HUES64 (cell line): ENCODE results near the gene GPR179.
"Not testable (repeated sequence)": the region's sequence is repeated elsewhere in the genome, so short reads cannot be mapped to it uniquely, and the experiment has no call there.

Experiments used
- H3K27ac ChIP-seq: 2 replicates; pipeline ENCODE4 v1.7.0; 2013; ENCODE audit warnings: low read depth, low read length, inconsistent platforms
- H3K27me3 ChIP-seq: 2 replicates; pipeline ENCODE4 v1.6.1; 2013; ENCODE audit warnings: mild to moderate bottlenecking, low read length; ENCODE audit not compliant: insufficient read depth
- H3K36me3 ChIP-seq: 2 replicates; pipeline ENCODE4 v1.6.1; 2013; ENCODE audit warnings: mild to moderate bottlenecking, low read length; ENCODE audit not compliant: insufficient read depth
- H3K4me1 ChIP-seq: 2 replicates; pipeline ENCODE4 v1.6.1; 2013; ENCODE audit warnings: mild to moderate bottlenecking, low read length, moderate library complexity; ENCODE audit not compliant: insufficient read depth
- H3K4me3 ChIP-seq: 2 replicates; pipeline ENCODE4 v1.5.1; 2013; ENCODE audit warnings: mild to moderate bottlenecking, low read length, moderate library complexity
- H3K9ac ChIP-seq: 2 replicates; pipeline ENCODE4 v1.6.1; 2013; ENCODE audit warnings: mild to moderate bottlenecking, low read depth, low read length
- H3K9me3 ChIP-seq: 2 replicates; pipeline ENCODE4 v1.6.1; 2013; ENCODE audit warnings: low read depth, low read length; ENCODE audit not compliant: insufficient read depth
- WGBS: fragments of 150-250, 120-280 bp; methylation state at CpG from one replicate; pipeline ENCODE4 v1.1.7; 2013; ENCODE audit warnings: missing lambda C conversion rate; 5-methylcytosine and 5-hydroxymethylcytosine counted together

The GPR179 gene

DNA sequence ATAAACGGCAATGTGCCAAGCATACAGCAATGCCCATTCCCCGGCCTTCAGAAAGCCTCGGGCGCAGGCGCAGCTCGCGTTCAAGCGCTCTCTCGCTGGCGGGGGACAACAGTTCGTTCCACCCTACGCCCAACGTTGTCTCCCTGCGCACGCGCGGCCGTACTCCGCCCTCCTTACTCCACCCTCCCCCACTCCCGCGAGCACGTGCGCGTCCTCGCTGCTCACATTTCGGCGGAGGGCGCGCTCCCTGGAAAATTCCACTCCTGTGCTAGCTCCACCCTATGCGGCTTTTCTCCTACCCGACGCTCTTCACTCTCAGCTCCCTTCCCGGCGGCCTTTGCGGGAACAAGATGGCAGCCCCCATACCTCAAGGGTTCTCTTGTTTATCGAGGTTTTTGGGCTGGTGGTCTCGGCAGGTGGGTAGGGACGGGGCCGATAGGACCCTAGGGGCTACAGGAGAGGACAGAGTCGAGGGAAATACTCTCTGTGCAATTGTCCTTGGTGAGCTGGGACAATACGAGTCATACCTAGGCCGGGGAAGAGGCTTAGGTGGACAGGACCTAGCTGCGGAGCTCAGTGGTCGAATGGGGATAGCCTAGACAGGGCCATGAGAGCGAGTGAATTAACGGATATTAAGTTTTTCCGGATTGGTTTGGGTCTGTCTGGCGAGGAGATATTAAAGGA is 46.8 kb downstream of the GPR179 start, which contains the start of gene MRPL45:
Gene MRPL45, plus strand, starts transcription at position 335 of the 684 bp plus-strand sequence. Its CDS starts 16 bp downstream, at position 351.
- under 1% methylated on average over 48 of the region's 48 CpGs for WGBS
- H3K27ac ChIP-seq = peak within 1 kb of the TSS; percentile 85
- not testable (repeated sequence) for H3K4me1 ChIP-seq, H3K36me3 ChIP-seq, H3K27me3 ChIP-seq, H3K9me3 ChIP-seq
- peak within 1 kb of the TSS; percentile 87 for H3K4me3 ChIP-seq
- H3K9ac ChIP-seq = peak within 1 kb of the TSS; percentile 97

DNA sequence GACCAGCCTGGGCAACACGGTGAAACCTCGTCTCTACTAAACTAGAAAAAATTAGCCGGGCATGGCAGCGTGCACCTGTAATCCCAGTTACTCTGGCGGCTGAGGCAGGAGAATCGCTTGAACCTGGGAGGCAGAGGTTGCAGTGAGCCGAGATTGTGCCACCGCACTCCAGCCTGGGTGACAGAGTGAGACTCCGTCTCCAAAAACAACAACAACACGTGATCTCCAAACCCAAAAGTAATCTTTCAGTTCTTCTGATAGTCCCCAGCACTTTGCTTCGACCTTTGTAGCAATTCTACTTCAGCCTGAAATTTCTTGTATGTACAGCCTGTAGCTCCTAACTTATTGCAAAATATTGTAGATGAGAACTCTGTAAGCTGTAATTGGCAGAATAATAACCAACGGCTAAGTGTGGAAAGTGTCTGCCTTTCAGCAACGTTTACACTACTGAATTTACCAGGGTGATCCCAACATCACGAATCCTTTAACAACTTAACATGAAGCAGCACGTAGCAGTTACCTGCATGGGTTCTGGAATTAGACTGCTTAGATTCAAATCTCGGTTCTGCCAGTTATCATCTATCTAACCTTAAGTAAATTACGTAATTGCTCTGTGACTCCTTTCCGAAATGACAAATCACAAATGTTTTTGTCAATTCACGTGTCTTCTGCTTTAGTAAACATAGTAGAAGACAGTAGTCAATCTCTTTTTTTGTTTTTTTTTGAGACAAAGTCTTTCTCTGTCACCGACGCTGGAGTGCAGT is 48.0 kb downstream of the GPR179 start:
- 93% methylated on average over 18 of the region's 21 CpGs for WGBS
- not testable (repeated sequence) for H3K9me3 ChIP-seq, H3K27me3 ChIP-seq, H3K9ac ChIP-seq, H3K4me1 ChIP-seq, H3K36me3 ChIP-seq, H3K4me3 ChIP-seq, H3K27ac ChIP-seq

DNA sequence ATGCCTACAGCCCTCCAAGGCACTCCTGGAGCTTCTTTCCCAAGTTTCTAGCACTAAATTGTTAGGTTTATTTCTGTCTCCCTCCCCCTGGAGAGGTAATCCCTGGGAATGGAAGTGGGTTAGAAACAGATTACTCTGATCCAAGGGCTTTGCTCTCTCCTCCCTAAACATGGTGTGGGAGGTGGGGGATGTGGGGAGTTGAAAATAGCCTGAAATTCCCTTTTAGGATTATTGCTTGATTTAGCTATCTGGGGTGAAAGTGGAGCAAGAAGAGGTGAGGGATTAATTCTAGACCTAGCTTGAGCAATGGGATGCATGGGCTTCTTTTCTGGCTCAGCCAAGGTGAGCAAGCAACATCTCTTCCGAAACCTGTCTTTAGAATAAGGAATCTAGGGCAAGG is 54.0 kb downstream of the GPR179 start:
- H3K9ac ChIP-seq, H3K27ac ChIP-seq, H3K27me3 ChIP-seq, H3K36me3 ChIP-seq, H3K4me1 ChIP-seq, H3K9me3 ChIP-seq, H3K4me3 ChIP-seq: not testable (repeated sequence)
- WGBS = 100% methylated on average over 1 of the region's 1 CpG

DNA sequence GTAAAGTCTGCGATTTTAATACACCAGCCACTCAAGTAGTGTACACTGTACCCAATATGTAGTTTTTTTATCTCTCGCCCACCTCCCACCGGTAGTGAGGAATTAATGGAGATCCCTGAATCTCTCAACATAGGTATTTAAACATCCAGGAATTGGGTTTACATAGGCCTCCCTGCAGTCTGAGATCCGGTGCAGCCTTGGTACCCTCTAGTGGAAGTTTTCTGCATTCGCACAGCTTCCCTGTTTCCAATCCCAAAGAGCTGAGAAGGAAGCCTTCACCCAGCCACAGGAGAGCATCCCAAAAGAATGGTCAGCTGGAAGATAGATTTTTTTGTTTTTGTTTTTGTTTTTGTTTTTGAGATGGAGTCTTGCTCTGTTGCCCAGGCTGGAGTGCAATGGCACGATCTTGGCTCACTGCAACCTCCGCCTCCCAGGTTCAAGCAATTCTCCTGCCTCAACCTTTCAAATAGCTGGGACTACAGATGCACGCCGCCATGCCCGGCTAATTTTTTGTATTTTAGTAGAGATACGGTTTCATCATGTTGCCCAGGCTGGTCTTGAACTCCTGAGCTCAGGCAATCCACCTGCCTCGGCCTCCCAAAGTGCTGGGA is 55.4 kb downstream of the GPR179 start:
- not testable (repeated sequence) for H3K9me3 ChIP-seq, H3K36me3 ChIP-seq, H3K4me3 ChIP-seq, H3K4me1 ChIP-seq, H3K27me3 ChIP-seq, H3K27ac ChIP-seq, H3K9ac ChIP-seq
- 88% methylated on average over 5 of the region's 12 CpGs for WGBS

DNA sequence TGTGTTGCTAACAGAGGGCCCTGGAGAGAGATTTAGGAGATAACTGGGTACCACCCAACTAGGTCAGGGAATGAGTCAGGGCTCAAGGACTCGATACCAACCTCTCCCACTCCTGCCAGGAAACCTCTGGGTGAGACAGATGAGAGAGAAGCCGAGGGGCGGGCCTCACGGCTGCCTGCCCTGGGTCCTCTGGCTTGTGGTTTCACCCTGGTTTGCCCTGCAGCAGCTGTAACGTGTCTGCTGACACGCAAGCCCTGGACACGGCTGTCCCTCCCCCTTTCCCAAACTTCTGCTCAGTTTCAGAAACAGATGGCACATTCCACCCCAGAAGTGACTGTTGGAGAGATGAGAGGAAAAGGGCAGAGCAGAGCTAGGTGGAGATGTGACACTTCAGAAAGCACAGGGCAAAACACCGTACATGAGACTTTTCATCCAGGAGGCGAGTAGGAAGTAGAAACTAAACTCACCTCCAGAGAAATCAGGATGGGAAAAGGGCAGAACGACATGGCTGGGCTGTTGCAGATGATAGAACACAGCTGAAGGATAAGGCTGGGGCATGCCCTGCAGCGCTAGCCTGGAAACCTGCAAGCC is 57.2 kb downstream of the GPR179 start:
- H3K27me3 ChIP-seq, H3K27ac ChIP-seq, H3K36me3 ChIP-seq, H3K4me3 ChIP-seq, H3K4me1 ChIP-seq, H3K9me3 ChIP-seq, H3K9ac ChIP-seq: not testable (repeated sequence)
- WGBS = 74% methylated on average over 8 of the region's 11 CpGs

DNA sequence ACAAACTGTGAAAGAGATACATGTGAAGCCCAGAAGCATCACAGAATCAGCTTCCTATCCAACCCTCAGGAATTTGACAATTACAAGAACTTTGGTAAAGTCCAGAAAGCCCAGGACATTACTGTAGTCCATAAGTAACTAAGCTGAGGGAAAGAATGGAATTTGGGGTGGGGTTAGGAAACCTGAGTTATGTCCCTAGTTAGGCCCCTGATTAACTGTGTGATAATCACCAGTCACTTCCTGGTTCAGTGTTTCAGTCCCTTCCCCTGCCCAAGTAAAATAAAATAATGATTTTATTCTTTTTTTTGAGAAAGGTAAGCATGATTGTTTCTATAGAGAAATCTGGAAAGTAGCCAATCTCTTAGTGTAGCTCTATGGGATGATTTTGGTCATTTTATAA is 57.8 kb downstream of the GPR179 start:
- not testable (repeated sequence) for H3K36me3 ChIP-seq, H3K4me3 ChIP-seq, H3K9ac ChIP-seq, H3K4me1 ChIP-seq, H3K27ac ChIP-seq, H3K9me3 ChIP-seq, H3K27me3 ChIP-seq
